Prostate gland (tissue), 2 donors: ENCODE data around the gene SNRPB.

Source experiments
- CTCF ChIP-seq, 4 experiments: fragments of 200-600 bp in 2 of 4; fragments of 450-650 bp in 2 of 4; sonication (generic) in 2 of 4; IDR thresholded peaks; 1 replicate in 3 of 4; 2 replicates in 1 of 4; pipeline ENCODE4 v1.5.1; 2016 to 2019; ENCODE audit warnings: antibody characterized with exemption in 4 of 4, mild to moderate bottlenecking in 2 of 4, moderate library complexity in 2 of 4
- POLR2A ChIP-seq: fragments of 450-650 bp; IDR thresholded peaks from one replicate; pipeline ENCODE4 v1.6.1; 2016; ENCODE audit warnings: antibody characterized with exemption, mild to moderate bottlenecking
- POLR2AphosphoS5 ChIP-seq: sonication (generic); formaldehyde crosslinking; IDR thresholded peaks from one replicate; pipeline ENCODE4 v1.6.1; 2017; ENCODE audit warnings: antibody characterized with exemption

- TF ChIP-seq POLR2A: no peak
- no peak for TF ChIP-seq CTCF (IDR thresholded peaks at IDR 0.05)
- TF ChIP-seq POLR2AphosphoS5: no peak
Observed at GRCh38 chr20:2480381-2480780, 9.8 kb upstream of the SNRPB start.
